ENCODE data around the gene DHRS7B.
"Not testable (repeated sequence)": the region's sequence is repeated elsewhere in the genome, so short reads cannot be mapped to it uniquely, and the experiment has no call there.

DHRS7B gene

GRCh38 chr17:21108651-21109050 lies 18.1 kb upstream of the DHRS7B start:
- DNase-seq = no peak

- no peak for DNase-seq
These were observed 13.6 kb upstream of the DHRS7B start for GRCh38 chr17:21113049-21113690.

GRCh38 chr17:21113716-21114115 lies 13.0 kb upstream of the DHRS7B start:
- no peak for DNase-seq

GRCh38 chr17:21114791-21115190 lies 12.0 kb upstream of the DHRS7B start:
- DNase-seq = not testable (repeated sequence)

GRCh38 chr17:21119247-21119918 lies 7.4 kb upstream of the DHRS7B start:
- peak in 10 of 14 donors; percentile 4 to 72 (median 26) for DNase-seq

- DNase-seq = no peak
These were observed 6.9 kb upstream of the DHRS7B start for GRCh38 chr17:21119919-21120249.

GRCh38 chr17:21124086-21124485 lies 2.7 kb upstream of the DHRS7B start:
- DNase-seq = no peak

GRCh38 chr17:21124517-21124916 lies 2.2 kb upstream of the DHRS7B start:
- DNase-seq = not testable (repeated sequence)

GRCh38 chr17:21125862-21126261 lies 902 bp upstream of the DHRS7B start:
- no peak for DNase-seq

- no peak for DNase-seq
These were observed 829 bp downstream of the DHRS7B start for GRCh38 chr17:21127509-21128077.

- no peak for DNase-seq
These were observed 2.4 kb downstream of the DHRS7B start for GRCh38 chr17:21129023-21129681.

- no peak for DNase-seq
These were observed 4.4 kb downstream of the DHRS7B start for GRCh38 chr17:21131137-21131536.

GRCh38 chr17:21132428-21132827 lies 5.7 kb downstream of the DHRS7B start:
- DNase-seq = no peak

GRCh38 chr17:21134559-21134958 lies 7.8 kb downstream of the DHRS7B start:
- DNase-seq = no peak

- no peak for DNase-seq
These were observed 14.1 kb downstream of the DHRS7B start for GRCh38 chr17:21140911-21141310.

- no peak for DNase-seq
These were observed 14.6 kb downstream of the DHRS7B start for GRCh38 chr17:21141331-21141730.

- DNase-seq = not testable (repeated sequence)
These were observed 15.3 kb downstream of the DHRS7B start for GRCh38 chr17:21142065-21142464.

GRCh38 chr17:21143695-21144094 lies 16.9 kb downstream of the DHRS7B start:
- DNase-seq = no peak

- not testable (repeated sequence) for DNase-seq
These were observed 17.5 kb downstream of the DHRS7B start for GRCh38 chr17:21144299-21144698.

- DNase-seq = no peak
These were observed 19.7 kb downstream of the DHRS7B start for GRCh38 chr17:21146362-21147015.

GRCh38 chr17:21149621-21150020 lies 22.9 kb downstream of the DHRS7B start:
- DNase-seq = no peak

GRCh38 chr17:21152731-21153130 lies 26.0 kb downstream of the DHRS7B start:
- no peak for DNase-seq
